Left lung (tissue), 10 donors: Measurements from ENCODE around the gene XPC. TPM values are rescaled to one million over a fixed set of nuclear protein-coding genes. Genes with fewer than 3 reads are reported as not detected.

Experiments used
- ATAC-seq: fragments of 200-7000 bp; cut with Tn5 transposase; one replicate; pipeline ENCODE4 v1.9.1; 2020; ENCODE audit warnings: moderate library complexity
- DNase-seq, 4 donors: peaks; one replicate each; pipeline ENCODE4 v3.0.0-alpha.2; 2013 to 2020
- H3K27ac ChIP-seq, 2 donors: fragments of 200-600 bp; sonication (generic) in 1 of 2; one replicate each; pipeline versions ENCODE4 v1.5.0 to v1.8.0; 2020 to 2021
- H3K27me3 ChIP-seq, 2 donors: fragments of 200-600 bp; sonication (generic) in 1 of 2; one replicate each; pipeline versions ENCODE4 v1.5.0 to v1.8.0; 2020 to 2021
- H3K36me3 ChIP-seq, 2 donors: fragments of 200-600 bp; sonication (generic) in 1 of 2; one replicate each; pipeline versions ENCODE4 v1.5.0 to v1.8.0; 2020 to 2021
- H3K4me1 ChIP-seq, 2 donors: fragments of 200-600 bp; one replicate each; pipeline ENCODE4 v1.8.0; 2021
- H3K4me3 ChIP-seq, 2 donors: fragments of 200-600 bp; sonication (generic) in 1 of 2; one replicate each; pipeline versions ENCODE4 v1.5.0 to v1.8.0; 2020 to 2021; ENCODE audit warnings: mild to moderate bottlenecking in 1 of 2
- H3K9me3 ChIP-seq, 2 donors: fragments of 200-600 bp; sonication (generic) in 1 of 2; one replicate each; pipeline versions ENCODE4 v1.5.0 to v1.8.0; 2020 to 2021
- CTCF ChIP-seq, 2 donors: fragments of 200-600 bp; sonication (generic) in 1 of 2; IDR thresholded peaks; one replicate each; pipeline versions ENCODE4 v1.5.0 to v1.8.0; 2021; ENCODE audit warnings: antibody characterized with exemption in 2 of 2
- intact Hi-C, 2 donors: fragments of 100-400 bp; cut with DNase I; formaldehyde crosslinking; loops; one replicate each; pipeline versions ENCODE4 v1.11.2 to v1.14.2; 2022
- polyA plus RNA-seq, 6 donors: library from polyadenylated mRNA; unstranded; fragments of 120-200 nt; gene quantifications; one replicate each; pipeline ENCODE4 v1.2.1, GENCODE V29; 2013; ENCODE audit not compliant: insufficient read length in 6 of 6
- total RNA-seq, 2 donors: library from RNA; stranded (reverse); fragmentation: NEBNext Ultra II Directional; extraction: Animal tissue kit (Norgen Biotek cat#: 25700); gene quantifications; one replicate each; pipeline ENCODE4 v1.2.1, GENCODE V29; 2021
- donor health status: DM: no; HTN: yes; CAD: no.
- donor health status: DM: no; HTN: no; CAD: no.

XPC gene
- total and polyA plus RNA-seq, 8 donors = 23.9 to 47.6 (median 43.2) TPM

GRCh38 chr3:14152963-14153355 lies 25.4 kb downstream of the XPC start:
- H3K4me1 ChIP-seq = no peaks in the 10 kb centered on the region
- H3K27me3 ChIP-seq = no peaks in the 10 kb centered on the region
- H3K9me3 ChIP-seq = no peaks in the 10 kb centered on the region
- ATAC-seq (no peak), DNase-seq (no peak)
- TF ChIP-seq CTCF (IDR thresholded peaks at IDR 0.05) = no peak
- no peak overlapping the region for H3K4me3 ChIP-seq
- peaks cover 0 to 79% of the 10 kb centered on the region in 2 donors for H3K36me3 ChIP-seq
- H3K27ac ChIP-seq = no peak overlapping the region
- intact Hi-C loops = no loop called here

GRCh38 chr3:14152233-14152962 lies 26.0 kb downstream of the XPC start:
- Histone ChIP-seq H3K9me3 (no peaks in the 10 kb centered on the region), H3K4me3 (no peak overlapping the region), H3K4me1 (no peaks in the 10 kb centered on the region), H3K27me3 (no peaks in the 10 kb centered on the region), H3K27ac (no peak overlapping the region), H3K36me3 (peaks cover 0 to 79% of the 10 kb centered on the region in 2 donors)
- DNase-seq (no peak), ATAC-seq (no peak)
- no peak for TF ChIP-seq CTCF (IDR thresholded peaks at IDR 0.05)
- intact Hi-C loops = no loop called here

- intact Hi-C loops = no loop called here
- no peaks in the 10 kb centered on the region for H3K4me1 ChIP-seq
- DNase-seq (no peak), ATAC-seq (no peak)
- H3K27me3 ChIP-seq = no peaks in the 10 kb centered on the region
- peaks cover 0 to 79% of the 10 kb centered on the region in 2 donors for H3K36me3 ChIP-seq
- no peak overlapping the region for H3K27ac ChIP-seq
- no peaks in the 10 kb centered on the region for H3K9me3 ChIP-seq
- no peak for TF ChIP-seq CTCF (IDR thresholded peaks at IDR 0.05)
- H3K4me3 ChIP-seq = no peak overlapping the region
These were observed 26.8 kb downstream of the XPC start for GRCh38 chr3:14151471-14152083.

- Histone ChIP-seq H3K36me3 (peaks cover 0 to 79% of the 10 kb centered on the region in 2 donors), H3K4me1 (peaks cover 2 to 9% of the 10 kb centered on the region in 2 donors), H3K4me3 (no peak overlapping the region), H3K9me3 (no peaks in the 10 kb centered on the region), H3K27ac (no peak overlapping the region), H3K27me3 (no peaks in the 10 kb centered on the region)
- no peak for ATAC-seq
- no peak for DNase-seq
- intact Hi-C loops = no loop called here
- TF ChIP-seq CTCF (IDR thresholded peaks at IDR 0.05) = no peak
These were observed 27.7 kb downstream of the XPC start for GRCh38 chr3:14150491-14151230.

- Histone ChIP-seq H3K27ac (no peak overlapping the region), H3K9me3 (no peaks in the 10 kb centered on the region), H3K4me1 (peaks cover 8 to 15% of the 10 kb centered on the region in 2 donors), H3K27me3 (no peaks in the 10 kb centered on the region), H3K4me3 (no peak overlapping the region), H3K36me3 (peaks cover 0 to 77% of the 10 kb centered on the region in 2 donors)
- no peak for DNase-seq
- no peak for ATAC-seq
- TF ChIP-seq CTCF (IDR thresholded peaks at IDR 0.05) = no peak
- intact Hi-C loops = no loop called here
These were observed 28.3 kb downstream of the XPC start for GRCh38 chr3:14150078-14150477.
